HepG2 (cell line): Measurements from ENCODE around the gene MAGEA4. TPM values are rescaled to one million over a fixed set of nuclear protein-coding genes. Genes with fewer than 3 reads are reported as not detected.

ENCODE experiments used
- ATAC-seq: fragments of 200-7000 bp; cut with Tn5 transposase; 3 replicates; pipeline ENCODE4 v1.9.1; 2020; ENCODE audit warnings: mild to moderate bottlenecking, moderate library complexity
- BruUV-seq: library from RNA; stranded (reverse); fragments of 400-500 nt; replicated peaks from 2 replicates; lab custom pipeline; 2021; lab: Mats Ljungman, UMichigan
- CTCF ChIA-PET: fragments of 300-600 bp; formaldehyde crosslinking; extraction: SDS; loops from one replicate; lab custom pipeline; 2021; ENCODE audit warnings: low total read pairs, inconsistent platforms, low intra/inter-chr PET ratio; lab: Yijun Ruan, JAX
- POLR2A ChIA-PET: fragments of 350-600 bp; sonication (Branson Sonifier 250); formaldehyde crosslinking; loops from one replicate; lab custom pipeline; 2020; ENCODE audit warnings: antibody characterized with exemption, inconsistent platforms; lab: Yijun Ruan, JAX
- DNase-seq: peaks from one replicate; pipeline ENCODE4 v3.0.0-alpha.2; 2015; ENCODE audit warnings: low spot score
- FAIRE-seq: peaks from 3 replicates; lab custom pipeline; 2011; peaks lifted over from hg19 to GRCh38; lab: Jason Lieb, UNC
- H2AFZ ChIP-seq: one replicate; pipeline ENCODE4 v1.6.1; 2011; ENCODE audit warnings: low read length, inconsistent platforms
- H3K27ac ChIP-seq: fragments of 300-600 bp; 3 replicates; pipeline ENCODE4 v1.8.0; 2011; ENCODE audit warnings: mixed run types, mild to moderate bottlenecking, mixed read lengths, low read length, inconsistent platforms; ENCODE audit not compliant: insufficient read depth; ENCODE audit errors: extremely low read length
- H3K27me3 ChIP-seq, 2 experiments: fragments of 200-600 bp in 1 of 2; 2 replicates in 1 of 2; 3 replicates in 1 of 2; pipeline versions ENCODE4 v1.6.0 to v1.8.0; 2011; ENCODE audit warnings: low read length in 2 of 2, mild to moderate bottlenecking in 2 of 2, moderate library complexity in 2 of 2, inconsistent platforms in 1 of 2; ENCODE audit not compliant: insufficient read depth in 2 of 2, control insufficient read depth in 1 of 2
- H3K36me3 ChIP-seq, 2 experiments: fragments of 200-600 bp in 1 of 2; replicated peaks in 1 of 2; 2 replicates in 1 of 2; 3 replicates in 1 of 2; pipeline versions ENCODE4 v1.5.1 to v1.8.0; 2011; ENCODE audit warnings: low read length in 2 of 2, inconsistent platforms in 1 of 2; ENCODE audit not compliant: insufficient read depth in 2 of 2, control insufficient read depth in 1 of 2
- H3K4me1 ChIP-seq: 2 replicates; pipeline ENCODE4 v1.5.1; 2012; ENCODE audit warnings: low read length, inconsistent platforms; ENCODE audit not compliant: insufficient read depth
- H3K4me2 ChIP-seq: 2 replicates; pipeline ENCODE4 v1.6.0; 2011; ENCODE audit warnings: low read depth, low read length, inconsistent platforms
- H3K4me3 ChIP-seq, 3 experiments: fragments of 200-600 bp in 1 of 3; sonication (generic), shearing (Covaris generic) in 1 of 3; replicated peaks in 1 of 3; 2 replicates each; pipeline ENCODE4 v1.5.1; 2011 to 2016; ENCODE audit warnings: low read length in 3 of 3, inconsistent platforms in 2 of 3, low read depth in 2 of 3, mild to moderate bottlenecking in 2 of 3, control low read depth in 1 of 3, mixed read lengths in 1 of 3; ENCODE audit not compliant: insufficient read depth in 1 of 3
- H3K79me2 ChIP-seq: one replicate; pipeline ENCODE4 v1.6.1; 2011; ENCODE audit warnings: low read length, inconsistent platforms; ENCODE audit not compliant: insufficient read depth
- H3K9ac ChIP-seq: 2 replicates; pipeline ENCODE4 v1.6.0; 2011; ENCODE audit warnings: mild to moderate bottlenecking, low read depth, low read length, inconsistent platforms; ENCODE audit not compliant: insufficient read depth
- H3K9me3 ChIP-seq: 2 replicates; pipeline ENCODE4 v1.5.1; 2012; ENCODE audit warnings: mild to moderate bottlenecking, low read length
- H4K20me1 ChIP-seq: 2 replicates; pipeline ENCODE4 v1.6.0; 2011; ENCODE audit warnings: inconsistent platforms, mild to moderate bottlenecking, low read length, moderate library complexity; ENCODE audit not compliant: insufficient read depth
- GPBP1L1 ChIP-seq: sonication (generic); formaldehyde crosslinking; IDR thresholded peaks from 2 replicates; pipeline ENCODE4 v1.5.0; 2020; ENCODE audit warnings: mild to moderate bottlenecking, missing genetic modification reagents
- HCFC1 ChIP-seq: fragments of 150-350 bp; IDR thresholded peaks from 2 replicates; pipeline ENCODE4 v1.6.1; 2014; ENCODE audit warnings: low read depth, low read length
- HNRNPL ChIP-seq: fragments of 200-400 bp; formaldehyde crosslinking; IDR thresholded peaks from 2 replicates; pipeline ENCODE4 v1.6.1; 2017; ENCODE audit warnings: mild to moderate bottlenecking, low read depth, low read length
- MLXIP ChIP-seq: sonication (generic); formaldehyde crosslinking; IDR thresholded peaks from 2 replicates; pipeline ENCODE4 v1.9.0; 2021; ENCODE audit warnings: missing genetic modification reagents, borderline replicate concordance
- PPARG ChIP-seq: conservative IDR thresholded peaks from 2 replicates; pipeline ENCODE4 v1.6.1; 2016; ENCODE audit warnings: missing biosample characterization, missing genetic modification reagents
- SIX4 ChIP-seq: sonication (generic); formaldehyde crosslinking; IDR thresholded peaks from 2 replicates; pipeline ENCODE4 v1.4.0; 2020; ENCODE audit warnings: missing genetic modification reagents
- TOPORS ChIP-seq: sonication (generic); formaldehyde crosslinking; IDR thresholded peaks from 2 replicates; pipeline ENCODE4 v1.8.0; 2023; ENCODE audit warnings: mild to moderate bottlenecking, missing genetic modification reagents
- TP53 ChIP-seq: sonication (generic); formaldehyde crosslinking; conservative IDR thresholded peaks from 2 replicates; pipeline ENCODE4 v1.4.0; 2020; ENCODE audit warnings: missing genetic modification reagents
- ZBTB10 ChIP-seq: sonication (generic); formaldehyde crosslinking; IDR thresholded peaks from 2 replicates; pipeline ENCODE4 v1.4.0; 2020; ENCODE audit warnings: missing genetic modification reagents, borderline replicate concordance
- ZBTB25 ChIP-seq: IDR thresholded peaks from 2 replicates; pipeline ENCODE4 v1.6.1; 2018; ENCODE audit warnings: missing genetic modification reagents
- ZFP62 ChIP-seq: sonication (generic); formaldehyde crosslinking; IDR thresholded peaks from 2 replicates; pipeline ENCODE4 v1.4.0; 2020; ENCODE audit warnings: missing genetic modification reagents
- ZMYM3 ChIP-seq: sonication (generic); formaldehyde crosslinking; IDR thresholded peaks from 2 replicates; pipeline ENCODE4 v1.5.1; 2020; ENCODE audit warnings: mild to moderate bottlenecking, missing genetic modification reagents
- ZSCAN20 ChIP-seq: sonication (generic); formaldehyde crosslinking; IDR thresholded peaks from 2 replicates; pipeline ENCODE4 v1.4.0; 2020; ENCODE audit warnings: missing genetic modification reagents, mild to moderate bottlenecking, borderline replicate concordance
- WGBS: methylation state at CpG from one replicate; pipeline ENCODE4 v1.1.6; 2017; ENCODE audit warnings: low lambda C conversion rate; 5-methylcytosine and 5-hydroxymethylcytosine counted together
- in situ Hi-C: cut with HindIII; loops from 2 replicates; pipeline ENCODE4 v1.10.0; 2017; ENCODE audit warnings: low pct_unique_long_range_greater_than_20kb; ENCODE audit not compliant: extremely low pct_ligation_motif_present
- intact Hi-C: fragments of 100-400 bp; cut with micrococcal nuclease; formaldehyde crosslinking; loops from one replicate; pipeline ENCODE4 v1.10.0; 2022; ENCODE audit not compliant: unreplicated experiment
- polyA plus RNA-seq, 8 experiments: library from polyadenylated mRNA; depleted of rRNA in 3 of 8; stranded (reverse) in 7 of 8; unstranded in 1 of 8; fragments of >200 nt; fragmentation: Illumina TruSeq in 4 of 8; extraction: Trizol in 4 of 8; gene quantifications; 2 replicates each; pipeline versions ENCODE4 v1.2.1 to v1.2.3, GENCODE V29; 2011 to 2016; ENCODE audit warnings: low read depth in 4 of 8, missing spikeins in 1 of 8, mixed read lengths in 1 of 8; ENCODE audit not compliant: insufficient read depth in 1 of 8
- total RNA-seq, 5 experiments: library from RNA; depleted of rRNA; stranded (reverse); fragments of >200 nt; fragmentation: Illumina TruSeq; extraction: Trizol; gene quantifications; 2 replicates each; pipeline ENCODE4 v1.2.3, GENCODE V29; 2016; ENCODE audit warnings: low read depth in 1 of 5

MAGEA4 gene
- total and polyA plus RNA-seq, 2 of the 13 experiments (the other 11 are each of a cell fraction or from before 2014, with no cell fraction given): not detected

- TF ChIP-seq MLXIP (CRISPR knock-in tag) (no peak), TOPORS (no peak), ZMYM3 (CRISPR knock-in tag) (no peak), HNRNPL (no peak), ZBTB25 (CRISPR knock-in tag) (no peak), ZFP62 (no peak)
- TF ChIP-seq, all 625 proteins: peak for 0
Observed at GRCh38 chrX:151899622-151900021, 13.1 kb upstream of the MAGEA4 start (continued).

- Histone ChIP-seq H3K27ac (no peak overlapping the region), H3K4me1 (no peaks in the 10 kb centered on the region), H4K20me1 (no peaks in the 10 kb centered on the region), H3K9ac (no peak overlapping the region), H3K27me3 (no peaks in the 10 kb centered on the region), H3K9me3 (no peaks in the 10 kb centered on the region), H3K4me3 (no peak overlapping the region), H3K79me2 (no peaks in the 10 kb centered on the region), H3K36me3 (no peaks in the 10 kb centered on the region), H3K4me2 (no peak overlapping the region), H2AFZ (no peak overlapping the region)
- FAIRE-seq (no peak), DNase-seq (no peak), ATAC-seq (no peak)
- POLR2A ChIA-PET: no interaction called here
- BruUV-seq: no TSS peak
- WGBS: 0% methylated on average over 1 of the region's 1 CpG
- in situ Hi-C loops: no loop called here
- CTCF ChIA-PET: no interaction called here
- intact Hi-C loops: no loop called here
- TF ChIP-seq PPARG (CRISPR knock-in tag): no peak
- TF ChIP-seq ZSCAN20: no peak
- TF ChIP-seq ZBTB10: no peak
- TF ChIP-seq TP53 (CRISPR knock-in tag): no peak
- no peak for TF ChIP-seq GPBP1L1 (CRISPR knock-in tag)
- TF ChIP-seq ZBTB25 (CRISPR knock-in tag): no peak
- TF ChIP-seq HCFC1: no peak
- no peak for TF ChIP-seq SIX4
Observed at GRCh38 chrX:151901826-151902225, 10.9 kb upstream of the MAGEA4 start.
